Osteoblast (primary cell): ENCODE results near the gene PPME1. TPM values are rescaled to one million over a fixed set of nuclear protein-coding genes. Genes with fewer than 3 reads are reported as not detected.

Experiments used
- DNase-seq: peaks from one replicate; pipeline ENCODE4 v3.0.0; 2011; ENCODE audit warnings: low spot score, mixed read lengths; ENCODE audit not compliant: insufficient read length; ENCODE audit errors: missing footprints
- H2AFZ ChIP-seq: 2 replicates; pipeline ENCODE4 v1.6.0; 2011; ENCODE audit warnings: mild to moderate bottlenecking, low read length
- H3K27ac ChIP-seq: 2 replicates; pipeline ENCODE4 v1.5.1; 2011; ENCODE audit warnings: mild to moderate bottlenecking, low read depth, low read length, moderate library complexity
- H3K27me3 ChIP-seq: 2 replicates; pipeline ENCODE4 v1.6.0; 2012; ENCODE audit warnings: mild to moderate bottlenecking, control low read depth, inconsistent platforms, low read length, moderate library complexity; ENCODE audit not compliant: insufficient read depth
- H3K36me3 ChIP-seq: 2 replicates; pipeline ENCODE4 v1.5.1; 2011; ENCODE audit warnings: mild to moderate bottlenecking, low read length, control low read depth, moderate library complexity; ENCODE audit not compliant: insufficient read depth
- H3K4me1 ChIP-seq: 2 replicates; pipeline ENCODE4 v1.5.1; 2011; ENCODE audit warnings: mild to moderate bottlenecking, low read length, control low read depth, moderate library complexity; ENCODE audit not compliant: insufficient read depth
- H3K4me2 ChIP-seq: 2 replicates; pipeline ENCODE4 v1.6.0; 2011; ENCODE audit warnings: mild to moderate bottlenecking, low read length; ENCODE audit not compliant: insufficient read depth
- H3K4me3 ChIP-seq: fragments of 200-600 bp; sonication (generic); 3 replicates; pipeline ENCODE4 v1.5.1; 2012; ENCODE audit warnings: mild to moderate bottlenecking, low read length, inconsistent platforms; ENCODE audit not compliant: insufficient read depth
- H3K79me2 ChIP-seq: 2 replicates; pipeline ENCODE4 v1.6.0; 2012; ENCODE audit warnings: mild to moderate bottlenecking, low read length, control low read depth, inconsistent platforms; ENCODE audit not compliant: insufficient read depth
- H3K9me3 ChIP-seq: 2 replicates; pipeline ENCODE4 v1.5.1; 2011; ENCODE audit warnings: low read depth, low read length, control low read depth
- H4K20me1 ChIP-seq: 2 replicates; pipeline ENCODE4 v1.6.0; 2012; ENCODE audit warnings: mild to moderate bottlenecking, low read length, control low read depth; ENCODE audit not compliant: insufficient read depth
- total RNA-seq: library from RNA; depleted of rRNA; stranded (reverse); fragments of >200 nt; gene quantifications from 2 replicates; pipeline ENCODE4 v1.2.3, GENCODE V29; 2012
- TF ChIP-seq, protein P1 (sequence below): IDR thresholded peaks from 2 replicates; pipeline ENCODE4 v1.5.1; 2011; ENCODE audit warnings: mild to moderate bottlenecking, low read depth, low read length, moderate library complexity; ENCODE audit errors: extremely low read depth

Gene PPME1
- total RNA-seq, 1 donor = 18.5 TPM

DNA sequence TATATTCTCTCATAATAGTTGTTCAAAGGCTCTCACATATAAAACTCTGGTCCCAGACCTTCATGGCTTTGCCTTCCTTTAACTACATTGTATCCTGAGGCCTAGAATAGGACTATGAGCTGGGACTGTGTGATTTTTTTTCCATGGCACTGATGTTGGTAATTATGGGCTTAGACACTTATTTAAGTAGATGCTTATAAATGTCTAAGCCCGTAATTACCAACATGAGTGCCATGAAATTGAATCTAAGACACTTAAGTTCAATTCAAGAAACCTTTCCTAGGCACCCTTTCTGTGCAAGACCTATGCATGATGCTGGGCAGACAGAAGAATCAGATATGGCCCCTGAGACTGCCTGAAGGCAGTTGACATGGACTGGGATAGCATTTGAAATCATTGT, 77.4 kb downstream of the PPME1 start:
- H3K9me3 ChIP-seq = no peaks in the 10 kb centered on the region
- H3K4me2 ChIP-seq = no peak overlapping the region
- no peaks in the 10 kb centered on the region for H3K4me1 ChIP-seq
- H3K27me3 ChIP-seq = no peaks in the 10 kb centered on the region
- TF ChIP-seq, protein P1, sequence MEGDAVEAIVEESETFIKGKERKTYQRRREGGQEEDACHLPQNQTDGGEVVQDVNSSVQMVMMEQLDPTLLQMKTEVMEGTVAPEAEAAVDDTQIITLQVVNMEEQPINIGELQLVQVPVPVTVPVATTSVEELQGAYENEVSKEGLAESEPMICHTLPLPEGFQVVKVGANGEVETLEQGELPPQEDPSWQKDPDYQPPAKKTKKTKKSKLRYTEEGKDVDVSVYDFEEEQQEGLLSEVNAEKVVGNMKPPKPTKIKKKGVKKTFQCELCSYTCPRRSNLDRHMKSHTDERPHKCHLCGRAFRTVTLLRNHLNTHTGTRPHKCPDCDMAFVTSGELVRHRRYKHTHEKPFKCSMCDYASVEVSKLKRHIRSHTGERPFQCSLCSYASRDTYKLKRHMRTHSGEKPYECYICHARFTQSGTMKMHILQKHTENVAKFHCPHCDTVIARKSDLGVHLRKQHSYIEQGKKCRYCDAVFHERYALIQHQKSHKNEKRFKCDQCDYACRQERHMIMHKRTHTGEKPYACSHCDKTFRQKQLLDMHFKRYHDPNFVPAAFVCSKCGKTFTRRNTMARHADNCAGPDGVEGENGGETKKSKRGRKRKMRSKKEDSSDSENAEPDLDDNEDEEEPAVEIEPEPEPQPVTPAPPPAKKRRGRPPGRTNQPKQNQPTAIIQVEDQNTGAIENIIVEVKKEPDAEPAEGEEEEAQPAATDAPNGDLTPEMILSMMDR = no peak
- H2AFZ ChIP-seq = no peak overlapping the region
- H3K27ac ChIP-seq = no peak overlapping the region
- no peaks in the 10 kb centered on the region for H4K20me1 ChIP-seq
- no peak overlapping the region for H3K4me3 ChIP-seq
- H3K79me2 ChIP-seq = no peaks in the 10 kb centered on the region
- no peak for DNase-seq
- peaks cover 66% of the 10 kb centered on the region for H3K36me3 ChIP-seq

- Histone ChIP-seq H2AFZ (no peak overlapping the region), H3K79me2 (no peaks in the 10 kb centered on the region), H3K9me3 (no peaks in the 10 kb centered on the region), H3K4me2 (no peak overlapping the region), H3K4me1 (no peaks in the 10 kb centered on the region), H4K20me1 (no peaks in the 10 kb centered on the region), H3K27ac (no peak overlapping the region), H3K4me3 (no peak overlapping the region), H3K36me3 (peaks cover 71% of the 10 kb centered on the region), H3K27me3 (no peaks in the 10 kb centered on the region)
- TF ChIP-seq, protein P1 = no peak
- no peak for DNase-seq
These were observed 78.4 kb downstream of the PPME1 start for GRCh38 chr11:74249496-74249895.

- Histone ChIP-seq H3K4me1 (peaks cover 12% of the 10 kb centered on the region), H3K4me2 (no peak overlapping the region), H3K27me3 (no peaks in the 10 kb centered on the region), H3K36me3 (peaks cover 52% of the 10 kb centered on the region), H3K79me2 (no peaks in the 10 kb centered on the region), H3K4me3 (no peak overlapping the region), H3K27ac (no peak overlapping the region), H2AFZ (no peak overlapping the region), H4K20me1 (no peaks in the 10 kb centered on the region), H3K9me3 (no peaks in the 10 kb centered on the region)
- no peak for DNase-seq
- TF ChIP-seq, protein P1 = no peak
These were observed 82.3 kb downstream of the PPME1 start for GRCh38 chr11:74253361-74253760.

DNA sequence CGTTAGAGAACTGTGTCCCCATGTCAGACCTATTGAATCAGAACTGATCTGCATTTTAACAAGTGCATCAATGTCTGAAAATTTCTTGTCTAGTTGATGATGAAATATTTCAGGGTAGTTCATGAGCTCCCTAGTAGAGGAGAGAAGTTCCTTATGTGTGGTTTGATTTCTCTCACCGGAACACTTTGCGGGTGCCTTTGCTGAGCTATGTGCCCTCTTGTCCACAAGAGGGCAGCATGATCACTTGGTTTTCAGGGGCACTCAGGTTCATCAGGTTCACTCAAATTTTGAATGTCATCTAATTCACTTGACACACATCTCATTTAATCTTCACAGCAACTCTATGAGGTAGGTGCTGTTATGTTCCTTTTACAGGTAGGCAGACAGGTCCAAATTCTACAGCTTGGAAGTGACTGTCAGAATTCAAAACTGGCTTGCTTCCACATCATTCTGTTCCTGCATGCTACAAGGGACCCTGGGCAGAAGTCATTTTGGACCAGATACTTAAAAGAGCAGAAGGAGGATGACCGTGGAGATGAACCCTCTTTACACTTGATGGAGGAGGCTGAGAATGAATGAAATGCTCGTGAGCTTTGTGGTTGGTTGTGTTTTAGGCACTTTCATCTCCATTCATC, 84.8 kb downstream of the PPME1 start:
- H3K36me3 ChIP-seq = peaks cover 33% of the 10 kb centered on the region
- TF ChIP-seq, protein P1 = peak; percentile 98
- no peaks in the 10 kb centered on the region for H4K20me1 ChIP-seq
- no peak overlapping the region for H3K27ac ChIP-seq
- H3K27me3 ChIP-seq = no peaks in the 10 kb centered on the region
- H2AFZ ChIP-seq = no peak overlapping the region
- peak; percentile 86 for DNase-seq
- no peak overlapping the region for H3K4me3 ChIP-seq
- no peaks in the 10 kb centered on the region for H3K79me2 ChIP-seq
- peaks cover 16% of the 10 kb centered on the region for H3K4me1 ChIP-seq
- no peak overlapping the region for H3K4me2 ChIP-seq
- no peaks in the 10 kb centered on the region for H3K9me3 ChIP-seq
